ENCODE measurements around the gene CAPZB. TPM values are rescaled to one million over a fixed set of nuclear protein-coding genes. Genes with fewer than 3 reads are reported as not detected.
"Not testable (repeated sequence)": the region's sequence is repeated elsewhere in the genome, so short reads cannot be mapped to it uniquely, and the experiment has no call there.

Gene CAPZB
- total RNA-seq, result 101 and 116 TPM in 2 replicates
- 434 TPM for polyA plus RNA-seq (2012)

DNA sequence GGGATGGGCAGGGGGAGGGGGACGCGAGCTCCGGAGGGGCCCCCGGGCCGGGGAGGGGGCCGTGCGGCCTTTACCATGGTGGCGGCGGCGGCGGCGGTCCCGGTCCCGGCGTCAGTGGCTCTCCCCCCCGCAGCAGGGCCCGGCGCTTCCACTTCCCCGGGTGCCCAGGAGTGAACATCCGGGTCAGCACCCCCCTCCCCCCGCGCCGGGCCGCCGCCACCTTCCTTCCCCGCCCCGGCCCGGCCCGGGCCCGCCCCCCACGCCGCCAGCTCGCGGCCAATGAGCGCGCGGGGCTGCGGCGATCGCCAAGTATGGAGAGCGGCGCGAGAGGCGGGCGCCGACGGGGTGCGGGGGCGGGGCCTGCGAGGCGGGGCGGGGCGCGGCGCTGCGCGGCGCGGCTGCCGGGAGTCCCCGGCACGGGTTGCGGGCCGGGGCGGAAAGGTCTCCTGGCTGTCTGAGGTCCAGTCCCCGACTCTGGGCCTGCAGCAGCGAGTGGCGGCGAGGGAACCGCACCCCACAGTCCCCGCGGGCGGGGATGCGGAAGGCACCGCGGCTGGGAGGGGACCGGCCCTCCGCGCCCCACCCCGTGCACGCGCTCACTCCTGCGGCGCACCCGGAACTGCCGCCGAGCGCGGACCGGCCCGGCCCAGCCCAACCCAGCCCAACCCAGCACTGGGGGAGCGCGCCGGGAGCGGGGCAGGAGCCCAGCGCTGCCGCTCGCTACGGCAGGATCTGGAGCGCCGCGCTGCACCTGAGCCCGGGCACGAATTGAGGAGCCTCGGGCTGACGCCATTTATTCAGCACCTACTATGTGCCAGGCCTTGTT, at the start of gene CAPZB:
CAPZB (minus strand) TSS at position 178 of the 826 bp plus-strand sequence; CDS start at position 77, 101 bp downstream.
- DNase-seq (ENCODE audit: low read depth), result peak; percentile 91

- DNase-seq (ENCODE audit: low read depth), result no peak
Observed at GRCh38 chr1:19534281-19534680, 48.9 kb upstream of the CAPZB start.

GRCh38 chr1:19533626-19534025, 48.3 kb upstream of the CAPZB start:
- no peak for DNase-seq (ENCODE audit: low read depth)

DNA sequence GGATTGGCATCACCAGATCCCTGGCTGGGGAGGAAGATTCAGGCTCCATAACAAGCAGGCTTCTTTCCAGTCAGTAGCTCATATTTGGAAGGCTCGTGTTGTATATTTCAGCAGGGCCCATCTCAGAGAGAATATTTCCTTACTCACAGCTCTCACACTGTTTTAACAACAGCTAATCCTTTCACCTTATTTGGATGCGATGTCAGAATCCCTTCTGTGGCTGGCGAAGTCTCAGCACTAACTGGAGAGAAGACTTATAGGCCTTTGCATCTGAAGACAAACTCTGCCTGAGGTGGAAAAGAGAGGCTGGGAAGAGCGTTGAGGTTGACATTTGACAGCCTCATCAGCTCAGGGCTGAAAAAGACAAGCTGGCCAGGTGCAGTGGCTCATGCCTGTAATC, 47.2 kb upstream of the CAPZB start:
- no peak for DNase-seq (ENCODE audit: low read depth)

- no peak for DNase-seq (ENCODE audit: low read depth)
Observed at GRCh38 chr1:19529664-19530063, 44.3 kb upstream of the CAPZB start.

DNA sequence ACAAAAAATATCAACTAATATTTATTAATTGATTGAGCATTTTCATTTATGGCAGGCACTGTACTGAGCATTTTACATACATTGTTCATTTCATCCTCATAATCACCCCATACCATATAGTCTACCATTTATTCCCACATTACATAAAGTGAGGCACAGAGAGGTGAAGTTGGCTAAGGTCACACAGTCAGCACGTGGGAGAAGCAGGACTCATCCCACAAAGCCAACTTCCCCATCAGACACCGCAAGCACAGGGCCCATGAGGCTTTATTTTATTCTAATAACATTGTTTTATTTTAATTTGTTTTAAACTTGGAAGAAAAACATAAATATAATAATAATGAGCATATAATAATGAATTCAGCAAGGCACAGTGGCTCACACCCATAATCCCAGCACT, 43.1 kb upstream of the CAPZB start:
- no peak for DNase-seq (ENCODE audit: low read depth)

GRCh38 chr1:19525607-19526545, 40.5 kb upstream of the CAPZB start:
- no peak for DNase-seq (ENCODE audit: low read depth)

DNA sequence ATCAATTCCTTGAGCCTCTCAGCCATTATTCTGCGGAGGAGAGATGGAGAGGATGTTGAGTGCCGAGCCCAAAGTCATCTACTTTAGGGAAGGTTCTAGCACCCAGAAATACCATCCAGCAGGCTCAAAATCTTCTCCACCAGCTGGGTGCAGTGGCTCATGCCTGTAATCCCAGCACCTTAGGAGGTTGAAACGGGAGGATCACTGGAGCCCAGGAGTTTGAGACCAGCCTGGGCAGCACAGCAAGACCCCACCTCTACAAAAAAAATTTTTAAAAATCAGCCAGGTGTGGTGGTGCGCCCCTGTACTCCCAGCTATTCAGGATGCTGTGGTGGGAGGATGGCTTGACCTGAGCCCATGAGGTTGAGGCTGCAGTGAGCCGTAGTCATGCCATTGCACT, 39.5 kb upstream of the CAPZB start:
- DNase-seq (ENCODE audit: low read depth), result no peak

DNA sequence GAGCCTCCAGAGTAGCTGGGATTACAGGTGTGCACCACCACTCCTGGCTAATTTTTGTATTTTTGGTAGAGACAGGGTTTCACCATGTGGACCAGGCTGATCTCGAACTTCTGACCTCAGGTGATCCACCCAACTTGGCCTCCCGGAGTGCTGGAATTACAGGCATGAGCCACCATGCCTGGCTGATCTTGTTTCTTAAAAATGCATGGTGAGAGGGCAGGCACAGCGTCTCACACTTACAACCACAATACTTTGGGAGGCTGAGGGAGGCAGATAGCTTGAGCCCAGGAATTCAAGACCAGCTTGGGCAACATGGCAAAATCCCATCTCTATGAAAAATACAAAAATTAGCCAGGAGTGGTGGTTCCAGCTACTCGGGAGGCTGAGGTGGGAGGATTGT, 37.2 kb upstream of the CAPZB start:
- not testable (repeated sequence) for DNase-seq (ENCODE audit: low read depth)

DNA sequence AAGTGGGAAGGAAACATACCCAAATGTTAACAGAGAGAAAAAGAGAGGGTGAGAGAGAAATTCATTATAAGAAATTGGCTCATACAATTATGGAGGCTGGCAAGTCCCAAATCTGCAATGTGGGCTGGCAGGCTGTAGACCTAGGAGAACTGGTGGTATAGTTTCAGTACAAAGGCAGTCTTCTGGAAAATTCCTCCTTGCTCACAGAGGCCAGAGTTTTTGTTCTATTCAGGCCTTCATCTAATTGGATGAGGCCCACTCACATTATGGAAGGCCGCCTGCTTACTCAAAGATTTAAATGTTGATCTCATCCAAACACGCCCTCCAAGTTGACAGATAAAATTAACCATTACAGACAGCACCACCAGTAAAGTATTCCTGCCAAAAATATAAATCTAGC, 36.1 kb upstream of the CAPZB start:
- DNase-seq (ENCODE audit: low read depth), result no peak

DNA sequence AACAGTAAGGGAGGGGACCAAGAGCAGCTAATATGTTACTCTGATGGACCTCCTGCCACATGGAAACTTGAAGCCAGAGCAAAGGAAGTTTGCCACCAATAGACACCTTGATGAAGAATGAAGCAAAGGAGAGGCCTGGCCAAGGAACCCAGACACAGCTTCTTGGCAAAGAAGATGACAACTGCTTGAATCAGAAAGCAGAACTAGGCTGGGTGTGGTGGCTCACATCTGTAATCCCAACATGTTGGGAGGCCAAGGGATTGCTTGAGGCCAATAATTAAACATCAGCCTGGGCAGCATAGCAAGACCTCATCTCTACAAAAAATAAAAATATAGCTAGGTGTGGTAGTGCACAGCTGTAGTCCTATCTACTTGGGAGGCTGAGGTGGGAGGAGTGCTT, 31.7 kb upstream of the CAPZB start:
- DNase-seq (ENCODE audit: low read depth), result no peak

- DNase-seq (ENCODE audit: low read depth), result no peak
Observed at GRCh38 chr1:19515201-19515600, 29.9 kb upstream of the CAPZB start.

GRCh38 chr1:19514391-19514831, 29.1 kb upstream of the CAPZB start:
- DNase-seq (ENCODE audit: low read depth), result peak; percentile 26

GRCh38 chr1:19512545-19512944, 27.2 kb upstream of the CAPZB start:
- no peak for DNase-seq (ENCODE audit: low read depth)

DNA sequence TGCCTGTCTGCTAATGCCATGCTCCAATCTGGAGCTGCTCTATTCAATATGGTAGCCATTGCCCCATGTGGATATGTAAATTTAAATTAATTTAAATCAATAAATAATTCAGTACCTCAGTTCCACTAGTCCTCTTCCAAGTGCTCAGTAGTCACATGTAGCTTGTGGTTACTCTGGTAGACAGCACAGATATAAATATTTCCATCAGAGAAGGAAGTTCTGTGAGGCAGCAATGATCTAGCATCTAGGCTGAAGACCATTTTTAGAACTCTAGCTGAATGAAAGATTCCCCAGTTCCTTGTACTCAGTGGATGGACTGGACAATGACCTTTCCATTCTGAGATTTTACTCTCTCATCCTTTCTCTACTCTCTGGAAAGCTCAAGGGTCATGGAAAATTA, 25.8 kb upstream of the CAPZB start:
- DNase-seq (ENCODE audit: low read depth), result no peak

DNA sequence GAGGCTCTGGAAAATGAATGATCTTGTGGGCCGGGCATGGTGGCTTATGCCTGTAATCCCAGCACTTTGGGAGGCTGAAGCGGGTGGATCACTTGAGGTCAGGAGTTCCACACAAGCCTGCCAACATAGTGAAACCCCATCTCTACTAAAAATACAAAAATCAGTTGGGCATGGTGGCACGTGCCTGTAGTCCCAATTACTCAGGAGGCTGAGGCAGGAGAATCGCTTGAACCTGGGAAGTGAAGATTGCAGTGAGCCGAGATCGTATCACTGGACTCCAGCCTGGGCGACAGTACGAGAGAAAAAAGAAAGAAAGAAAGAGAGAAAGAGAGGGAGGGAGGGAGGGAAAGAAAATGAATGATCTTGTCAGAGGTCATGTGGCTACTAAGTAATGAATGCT, 24.3 kb upstream of the CAPZB start:
- not testable (repeated sequence) for DNase-seq (ENCODE audit: low read depth)

- DNase-seq (ENCODE audit: low read depth), result no peak
Observed at GRCh38 chr1:19507516-19507915, 22.2 kb upstream of the CAPZB start.

GRCh38 chr1:19505693-19506457, 20.5 kb upstream of the CAPZB start:
- DNase-seq (ENCODE audit: low read depth), result no peak

DNA sequence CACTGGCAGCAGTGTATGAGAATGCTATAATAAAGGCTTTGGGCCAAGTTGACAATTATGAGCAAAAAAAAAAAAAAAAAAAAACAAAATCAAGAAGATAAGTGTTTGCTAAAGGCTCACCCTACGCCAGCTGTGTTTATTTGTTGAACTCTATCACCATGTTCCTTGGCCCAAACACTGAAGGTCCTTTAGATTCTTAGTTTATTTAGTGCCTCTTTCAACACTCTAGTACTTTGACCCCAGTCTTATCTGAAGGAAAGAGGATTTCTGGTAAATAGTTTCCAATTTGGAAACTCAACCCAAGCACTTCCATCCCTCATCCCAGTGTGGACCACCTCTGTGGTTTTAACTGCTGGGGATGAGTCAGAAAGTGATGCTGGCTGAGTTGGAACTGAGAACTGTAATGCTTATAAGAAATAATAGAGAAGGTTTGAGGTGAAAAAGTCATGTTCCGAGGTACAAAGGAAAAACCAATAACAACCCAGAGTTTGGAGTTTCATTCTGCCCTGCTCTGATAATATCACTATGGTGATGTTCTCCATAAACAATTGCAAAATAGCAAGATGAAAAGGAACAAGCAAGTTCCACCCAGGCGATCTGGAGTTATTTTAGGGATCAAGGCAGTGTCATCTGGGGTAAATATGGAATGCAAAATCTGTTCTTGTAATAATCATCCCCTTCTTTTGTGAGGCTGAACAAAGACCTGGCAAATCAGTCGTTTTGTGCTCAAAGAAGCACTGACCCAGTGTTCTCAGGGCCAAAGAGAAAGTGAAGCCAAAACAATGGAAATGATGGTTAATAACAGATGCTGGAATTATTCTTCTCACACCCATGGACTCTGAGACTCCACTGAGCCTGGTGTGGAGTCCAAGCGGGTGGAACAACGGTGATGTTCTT, 19.7 kb upstream of the CAPZB start:
- DNase-seq (ENCODE audit: low read depth), result peak; percentile 23

GRCh38 chr1:19502284-19502683, 16.9 kb upstream of the CAPZB start:
- DNase-seq (ENCODE audit: low read depth), result not testable (repeated sequence)
